GM21619 (cell line): Measurements from ENCODE around the gene DEFB124.
A peak's percentile ranks its signal among the peaks of the same experiment; 100 is the strongest.
"Not testable (repeated sequence)": the region's sequence is repeated elsewhere in the genome, so short reads cannot be mapped to it uniquely, and the experiment has no call there.

Source experiments
- ATAC-seq: cut with Tn5 transposase; IDR thresholded peaks from one replicate; pipeline ENCODE4 v1.9.1; 2021; ENCODE audit not compliant: unreplicated experiment

Gene DEFB124

GRCh38 chr20:31474758-31475427 is at the start of gene DEFB124, which contains the start of gene REM1:
TSS of gene DEFB124 (minus strand) at chr20:31475127. CDS start at chr20:31473013, 2,114 bp downstream.
TSS of gene REM1 (plus strand) at chr20:31475288. CDS start at chr20:31476446, 1,158 bp downstream.
- no peak for ATAC-seq

GRCh38 chr20:31523361-31524283 is 48.7 kb upstream of the DEFB124 start:
- ATAC-seq = no peak

- ATAC-seq = no peak
Observed at GRCh38 chr20:31522731-31523130, 47.8 kb upstream of the DEFB124 start.

GRCh38 chr20:31521267-31521666 is 46.3 kb upstream of the DEFB124 start:
- not testable (repeated sequence) for ATAC-seq

- ATAC-seq = no peak
Observed at GRCh38 chr20:31517373-31517772, 42.4 kb upstream of the DEFB124 start.

GRCh38 chr20:31516651-31517050 is 41.7 kb upstream of the DEFB124 start:
- ATAC-seq = no peak

- no peak for ATAC-seq
Observed at GRCh38 chr20:31516166-31516565, 41.2 kb upstream of the DEFB124 start.

GRCh38 chr20:31515775-31516107 is 40.8 kb upstream of the DEFB124 start:
- no peak for ATAC-seq

GRCh38 chr20:31515072-31515774 is 40.3 kb upstream of the DEFB124 start:
- ATAC-seq = peak; percentile 4

GRCh38 chr20:31514154-31515071 is 39.5 kb upstream of the DEFB124 start, which contains the start of gene HM13:
TSS of gene HM13 (plus strand) at chr20:31514442. CDS start at chr20:31514552, 110 bp downstream.
- ATAC-seq = peak; percentile 84

GRCh38 chr20:31508517-31509244 is 33.8 kb upstream of the DEFB124 start:
- no peak for ATAC-seq

GRCh38 chr20:31505903-31506302 is 31.0 kb upstream of the DEFB124 start:
- ATAC-seq = no peak

GRCh38 chr20:31502884-31503673 is 28.2 kb upstream of the DEFB124 start:
- peak; percentile 95 for ATAC-seq

GRCh38 chr20:31500527-31500926 is 25.6 kb upstream of the DEFB124 start:
- ATAC-seq = no peak

GRCh38 chr20:31497838-31498540 is 23.1 kb upstream of the DEFB124 start:
- no peak for ATAC-seq

GRCh38 chr20:31496761-31497295 is 21.9 kb upstream of the DEFB124 start:
- ATAC-seq = no peak

- ATAC-seq = no peak
Observed at GRCh38 chr20:31494131-31494530, 19.2 kb upstream of the DEFB124 start.

GRCh38 chr20:31490752-31491151 is 15.8 kb upstream of the DEFB124 start:
- ATAC-seq = no peak
